Pancreas (tissue), 10 donors: ENCODE results near the gene AK3. TPM values are rescaled to one million over a fixed set of nuclear protein-coding genes. Genes with fewer than 3 reads are reported as not detected.
A peak's percentile ranks its signal among the peaks of the same experiment; 100 is the strongest.

Experiments used
- ATAC-seq, 4 donors: fragments of 200-7000 bp; cut with Tn5 transposase; one replicate each; pipeline versions ENCODE4 v1.8.0 to v1.9.1; 2020; ENCODE audit warnings: mild to moderate bottlenecking in 4 of 4, moderate library complexity in 4 of 4
- DNase-seq, 6 donors: peaks; one replicate each; pipeline ENCODE4 v3.0.0-alpha.2; 2020
- FAIRE-seq: peaks from 2 replicates; lab custom pipeline; 2012; peaks lifted over from hg19 to GRCh38; lab: Jason Lieb, UNC
- H3K27ac ChIP-seq, 4 donors: fragments of 200-600 bp; sonication (generic); 1 replicate in 3 of 4; 2 replicates in 1 of 4; pipeline versions ENCODE4 v1.5.0 to v1.8.0; 2020
- H3K27me3 ChIP-seq, 4 donors: fragments of 200-600 bp; one replicate each; pipeline ENCODE4 v1.8.0; 2021
- H3K36me3 ChIP-seq, 3 donors: fragments of 200-600 bp; sonication (generic) in 1 of 3; one replicate each; pipeline versions ENCODE4 v1.5.0 to v1.8.0; 2020 to 2021
- H3K4me1 ChIP-seq, 3 donors: fragments of 200-600 bp; one replicate each; pipeline ENCODE4 v1.8.0; 2021
- H3K4me3 ChIP-seq, 4 donors: fragments of 200-600 bp; sonication (generic) in 2 of 4; one replicate each; pipeline versions ENCODE4 v1.5.0 to v1.8.0; 2020 to 2021
- H3K9me3 ChIP-seq, 4 donors: fragments of 200-600 bp; one replicate each; pipeline ENCODE4 v1.8.0; 2021
- CTCF ChIP-seq, 4 donors: fragments of 200-600 bp; sonication (generic) in 3 of 4; IDR thresholded peaks; one replicate each; pipeline versions ENCODE4 v1.5.0 to v1.8.0; 2021; ENCODE audit warnings: antibody characterized with exemption in 4 of 4
- WGBS, 2 donors: extraction: QIAGEN DNeasy Blood & Tissue Kit; methylation state at CpG; one replicate each; pipeline ENCODE4 v1.1.7; 2013; 5-methylcytosine and 5-hydroxymethylcytosine counted together
- intact Hi-C, 3 donors: fragments of 100-400 bp; cut with DNase I; formaldehyde crosslinking; loops; one replicate each; pipeline versions ENCODE4 v1.11.1 to v1.14.2; 2022
- polyA plus RNA-seq, 2 donors: library from polyadenylated mRNA; stranded (reverse); fragments of 200-250 nt; gene quantifications; one replicate each; pipeline ENCODE4 v1.2.3, GENCODE V29; 2013
- total RNA-seq, 6 donors: library from RNA; stranded (reverse); fragmentation: NEBNext Ultra II Directional in 4 of 6; extraction: Animal tissue kit (Norgen Biotek cat#: 25700) in 4 of 6; gene quantifications; one replicate each; pipeline versions ENCODE4 v1.2.1 to v1.2.4, GENCODE V29; 2021 to 2023
- donor health status: healthy with polysubstance abuse.
- donor health status: DM: no; HTN: no; CAD: no; lungs with moderate emphysema.
- donor health status: DM: no; HTN: no; CAD: no.
- donor health status: control.
- donor health status: control.
- donor health status: Bipolar disorder and iron deficiency.
- donor health status: DM: yes; HTN: yes; CAD: no.
- donor health status: DM: no; HTN: no; CAD: no.
- donor health status: DM: no; HTN: no; CAD: no.
- donor health status: DM: yes; HTN: yes; CAD: no.

The AK3 gene
- total and polyA plus RNA-seq, 8 donors: 16.2 to 34.5 (median 23.0) TPM

DNA sequence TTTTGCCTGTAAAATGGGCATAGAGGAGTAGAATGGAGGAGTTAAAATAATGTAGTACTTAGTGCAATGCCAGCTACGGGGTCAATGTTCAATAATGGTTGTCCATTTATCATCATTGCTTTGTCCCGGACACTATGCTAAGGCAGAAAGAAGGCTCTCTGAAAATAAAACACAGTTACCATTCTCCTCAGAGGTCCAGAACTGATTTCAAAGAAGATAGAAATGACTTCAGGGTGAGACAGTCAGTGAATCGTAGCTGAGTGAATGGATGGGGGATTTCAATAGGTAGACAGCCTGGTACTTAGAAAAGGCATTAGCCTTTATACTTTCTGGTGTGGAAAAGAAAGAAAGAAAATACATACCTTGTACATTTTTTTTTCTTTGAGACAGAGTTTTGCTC is 1.2 kb upstream of the AK3 start:
- H3K36me3 ChIP-seq: no peaks in the 10 kb centered on the region
- no peak for FAIRE-seq
- no peaks in the 10 kb centered on the region for H3K9me3 ChIP-seq
- H3K4me1 ChIP-seq: peaks cover 5 to 9% (median 9%) of the 10 kb centered on the region in 3 donors
- intact Hi-C loops: no loop called here
- TF ChIP-seq CTCF (IDR thresholded peaks at IDR 0.05): no peak
- no peak for ATAC-seq
- H3K4me3 ChIP-seq: peak overlapping the region in 2 of 4 donors; percentile 70 to 95
- H3K27me3 ChIP-seq: no peaks in the 10 kb centered on the region
- peak overlapping the region; percentile 84 to 98 (median 94) for H3K27ac ChIP-seq
- WGBS, 2 donors: 41 to 47% methylated on average over 3 of the region's 3 CpGs
- DNase-seq: no peak

DNA sequence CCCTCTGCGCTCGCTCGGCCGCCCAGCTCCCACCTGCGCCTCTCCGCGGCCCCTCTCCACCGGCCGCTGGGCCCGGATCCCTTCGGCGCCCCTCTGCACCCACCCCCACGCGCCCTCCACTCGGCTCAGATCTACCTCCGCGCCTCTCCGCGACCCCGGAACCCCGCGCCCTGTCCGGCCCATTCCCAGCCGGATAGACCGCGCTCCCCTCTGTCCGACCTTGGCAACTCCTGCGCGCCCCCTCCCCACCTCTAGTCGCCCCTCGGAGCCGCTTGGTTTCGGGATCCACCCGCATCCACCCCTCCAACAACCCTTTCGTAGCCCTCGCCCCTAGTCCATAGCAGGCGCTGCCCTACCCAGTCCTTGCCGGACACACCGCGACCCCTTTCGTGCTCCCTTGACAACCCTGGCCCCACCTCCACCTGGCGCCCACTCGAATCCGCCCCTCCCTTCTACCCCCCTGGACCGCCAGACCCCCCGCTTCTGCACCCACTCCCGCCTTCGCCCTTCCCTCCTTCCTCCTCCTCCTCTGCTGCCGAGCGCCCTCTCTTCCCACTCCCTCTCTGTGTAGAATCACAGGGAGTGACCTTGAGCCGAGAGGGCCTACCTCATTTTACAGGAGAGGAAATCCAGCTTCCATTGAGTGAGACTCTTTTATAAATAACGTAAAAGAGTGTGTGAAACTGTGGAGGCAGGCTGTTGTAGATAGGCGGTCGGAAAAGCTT is 525 bp upstream of the AK3 start:
- peaks cover 8 to 9% (median 9%) of the 10 kb centered on the region in 3 donors for H3K4me1 ChIP-seq
- H3K4me3 ChIP-seq: peak overlapping the region; percentile 40 to 95 (median 56)
- intact Hi-C loops: no loop called here
- no peaks in the 10 kb centered on the region for H3K36me3 ChIP-seq
- H3K27ac ChIP-seq: peak overlapping the region; percentile 84 to 98 (median 94)
- peak; percentile 52 to 79 (median 62) for DNase-seq
- H3K9me3 ChIP-seq: no peaks in the 10 kb centered on the region
- H3K27me3 ChIP-seq: no peaks in the 10 kb centered on the region
- FAIRE-seq: no peak
- WGBS, 2 donors: 1 to 2% methylated on average over 50 to 54 of the region's 54 CpGs
- ATAC-seq: peak; percentile 51 to 66 (median 62)
- TF ChIP-seq CTCF (IDR thresholded peaks at IDR 0.05): no peak

- H3K27ac ChIP-seq: peak overlapping the region; percentile 84 to 98 (median 94)
- H3K4me3 ChIP-seq: peak overlapping the region; percentile 40 to 95 (median 56)
- H3K4me1 ChIP-seq: peaks cover 8 to 9% (median 9%) of the 10 kb centered on the region in 3 donors
- 0 to 1% methylated on average over 4 of the region's 4 CpGs for WGBS, 2 donors
- peak in 3 of 4 donors; percentile 18 to 26 (median 22) for ATAC-seq
- no peaks in the 10 kb centered on the region for H3K9me3 ChIP-seq
- H3K27me3 ChIP-seq: no peaks in the 10 kb centered on the region
- DNase-seq: no peak
- FAIRE-seq: no peak
- no peaks in the 10 kb centered on the region for H3K36me3 ChIP-seq
- intact Hi-C loops: no loop called here
- no peak for TF ChIP-seq CTCF (IDR thresholded peaks at IDR 0.05)
These were observed 689 bp downstream of the AK3 start for GRCh38 chr9:4740388-4740637.

- peaks cover 8 to 9% (median 9%) of the 10 kb centered on the region in 3 donors for H3K4me1 ChIP-seq
- DNase-seq (no peak), ATAC-seq (no peak), FAIRE-seq (no peak)
- H3K36me3 ChIP-seq: no peaks in the 10 kb centered on the region
- peak overlapping the region; percentile 40 to 95 (median 56) for H3K4me3 ChIP-seq
- no peaks in the 10 kb centered on the region for H3K9me3 ChIP-seq
- H3K27ac ChIP-seq: peak overlapping the region; percentile 84 to 98 (median 94)
- TF ChIP-seq CTCF (IDR thresholded peaks at IDR 0.05): no peak
- WGBS, 2 donors: 11 to 15% methylated on average over 26 of the region's 26 CpGs
- intact Hi-C loops: no loop called here
- no peaks in the 10 kb centered on the region for H3K27me3 ChIP-seq
These were observed 1.2 kb downstream of the AK3 start for GRCh38 chr9:4739587-4740387.
